Muscle of back (tissue), 11 donors: Measurements from ENCODE around the gene U2AF2. TPM values are rescaled to one million over a fixed set of nuclear protein-coding genes. Genes with fewer than 3 reads are reported as not detected.

Experiments used
- DNase-seq, 3 donors: peaks; one replicate each; pipeline versions ENCODE4 v3.0.0 to v3.0.0-alpha.2; 2013
- polyA plus RNA-seq, 10 donors: library from polyadenylated mRNA; unstranded; fragments of 120-200 nt; gene quantifications; one replicate each; pipeline ENCODE4 v1.2.1, GENCODE V29; 2013; ENCODE audit not compliant: insufficient read length in 10 of 10

The U2AF2 gene
- polyA plus RNA-seq, 10 donors = 94.9 to 144 (median 118) TPM

GRCh38 chr19:55674841-55675660, 20.2 kb downstream of the U2AF2 start, which contains the start of gene EPN1:
EPN1 (plus strand) TSS chr19:55675226; CDS start chr19:55678628, 3,402 bp downstream.
- peak; percentile 94 to 97 (median 96) for DNase-seq

DNA sequence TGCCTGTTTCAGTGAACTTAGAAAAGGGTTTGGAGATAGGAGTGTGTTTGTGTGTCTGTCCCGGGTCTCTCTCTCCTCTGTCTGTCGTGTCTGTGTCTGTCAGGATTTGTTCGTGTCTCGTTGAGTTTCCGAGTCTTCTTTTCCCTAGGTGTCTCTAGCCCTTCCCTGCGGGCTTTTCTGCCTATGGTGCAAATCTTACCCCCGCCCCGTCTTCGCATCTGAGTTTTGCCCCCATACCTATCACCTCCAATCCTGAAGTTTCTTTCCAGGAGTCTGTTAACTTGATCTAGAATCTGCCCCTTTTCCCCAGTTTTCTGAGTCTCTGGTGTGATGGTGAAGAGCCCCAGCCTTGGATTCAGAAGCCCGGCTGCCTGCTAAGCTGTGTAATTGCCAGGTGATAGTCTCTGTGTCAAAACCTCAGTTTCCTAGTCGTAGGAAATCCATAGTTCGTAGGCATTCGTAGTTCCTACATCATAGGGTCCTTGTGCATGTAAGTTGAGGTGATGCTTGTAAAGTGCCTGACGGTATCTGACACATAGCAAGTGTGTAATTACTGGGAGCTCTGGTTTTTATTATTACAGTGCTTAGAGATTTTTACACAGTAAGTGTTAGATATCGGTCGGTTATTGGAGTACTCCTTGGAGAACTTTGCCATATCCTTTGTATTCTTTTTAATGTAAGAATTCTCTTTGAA, 21.0 kb downstream of the U2AF2 start:
- no peak for DNase-seq

- DNase-seq = no peak
Observed at GRCh38 chr19:55676383-55676782, 21.5 kb downstream of the U2AF2 start.

- no peak for DNase-seq
Observed at GRCh38 chr19:55676889-55677505, 22.2 kb downstream of the U2AF2 start.

DNA sequence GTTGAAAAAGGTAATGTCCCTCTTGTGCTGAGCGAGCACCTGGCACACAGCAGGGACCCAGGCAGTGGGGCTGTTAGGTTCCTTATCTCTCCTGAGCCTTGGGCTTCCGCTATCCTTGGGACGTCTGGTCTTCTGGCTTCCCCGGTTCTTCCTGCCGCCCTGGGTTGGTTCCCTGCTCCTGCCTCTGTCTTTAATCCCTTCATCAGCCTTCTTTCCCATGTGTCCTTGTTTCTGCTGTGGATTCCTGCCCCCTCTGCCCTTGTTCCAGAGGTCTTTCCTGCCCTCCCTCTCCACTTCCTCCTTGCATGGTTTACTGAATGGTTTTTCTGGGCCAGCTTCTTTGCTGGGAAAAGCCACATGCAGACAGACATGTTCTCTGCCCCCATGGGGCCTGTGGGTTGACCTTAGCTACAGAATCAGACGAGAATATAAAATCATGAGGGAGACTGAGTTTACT, 22.8 kb downstream of the U2AF2 start:
- no peak for DNase-seq

DNA sequence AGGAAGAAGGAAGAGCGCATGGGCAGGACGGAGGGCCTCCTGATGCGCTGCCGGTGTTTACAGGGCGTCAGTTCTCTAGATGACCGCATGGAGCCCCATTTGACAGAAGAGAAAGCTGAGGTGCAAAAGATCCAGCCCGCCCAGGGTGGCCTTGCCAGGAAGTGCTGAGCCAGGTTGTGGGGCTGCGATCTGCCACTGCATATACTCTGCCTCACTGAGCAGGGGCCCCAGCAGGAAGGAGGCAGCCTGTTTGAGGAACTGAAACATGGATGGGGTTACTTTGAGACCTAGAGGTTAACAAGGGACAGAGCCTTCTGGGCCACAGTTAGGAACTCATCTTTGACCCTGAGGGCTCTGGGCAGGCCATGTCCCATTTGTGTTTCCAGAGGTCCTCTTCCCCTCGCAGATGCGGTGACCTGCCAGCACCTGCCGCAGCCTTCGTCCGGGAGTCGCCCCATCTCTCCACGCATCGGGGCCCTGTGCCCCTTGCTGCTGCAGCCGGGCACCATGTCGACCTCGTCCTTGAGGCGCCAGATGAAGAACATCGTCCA, 23.4 kb downstream of the U2AF2 start:
- peak in 2 of 3 donors; percentile 26 to 49 for DNase-seq

DNA sequence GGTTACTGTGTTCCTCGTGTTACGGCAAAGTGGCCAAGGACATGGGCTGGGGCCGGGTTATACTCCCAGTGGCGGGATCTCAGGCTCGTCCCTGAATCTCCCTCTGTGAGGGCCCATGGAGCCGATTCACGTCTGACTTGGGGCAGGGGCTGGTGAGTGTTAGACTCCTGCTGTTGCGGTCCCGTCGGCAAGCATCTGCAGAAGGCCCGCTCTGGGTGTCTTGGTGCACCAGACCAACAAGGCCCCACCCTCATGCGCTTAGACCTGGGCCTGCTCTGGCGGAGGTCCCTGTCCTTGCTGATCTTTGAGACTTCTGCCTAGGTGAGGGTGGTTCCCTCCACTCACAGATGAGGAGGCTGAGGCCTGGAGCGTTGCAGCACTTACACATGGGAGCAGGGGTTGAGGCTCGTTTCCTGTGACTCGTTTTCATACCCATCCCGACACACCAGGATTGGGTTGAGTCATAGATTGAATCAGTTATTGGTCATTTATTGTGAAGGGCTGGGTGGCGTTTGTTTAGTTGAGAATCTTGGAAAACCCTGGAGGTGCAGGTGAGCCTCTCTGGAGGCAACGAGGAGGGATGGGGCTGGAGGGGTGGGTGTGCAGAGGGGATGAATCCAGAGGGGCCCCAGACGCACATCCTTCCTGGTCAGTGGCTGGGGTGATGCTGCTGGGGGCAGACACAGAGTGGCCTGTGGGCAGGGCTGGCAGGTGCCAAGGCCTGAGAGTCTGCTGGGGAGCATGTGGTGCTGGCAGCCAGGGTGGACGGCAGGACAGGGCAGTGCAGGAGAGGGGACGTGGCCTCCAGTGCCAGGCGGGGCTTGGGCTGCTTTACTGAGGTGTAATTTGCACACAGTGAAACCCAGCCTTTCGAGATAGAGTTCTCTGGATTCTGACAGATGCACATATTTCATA, 24.8 kb downstream of the U2AF2 start:
- no peak for DNase-seq

GRCh38 chr19:55680339-55681130, 25.7 kb downstream of the U2AF2 start:
- DNase-seq = no peak

- no peak for DNase-seq
Observed at GRCh38 chr19:55681131-55682092, 26.6 kb downstream of the U2AF2 start.

GRCh38 chr19:55683449-55684261, 28.8 kb downstream of the U2AF2 start:
- no peak for DNase-seq

DNA sequence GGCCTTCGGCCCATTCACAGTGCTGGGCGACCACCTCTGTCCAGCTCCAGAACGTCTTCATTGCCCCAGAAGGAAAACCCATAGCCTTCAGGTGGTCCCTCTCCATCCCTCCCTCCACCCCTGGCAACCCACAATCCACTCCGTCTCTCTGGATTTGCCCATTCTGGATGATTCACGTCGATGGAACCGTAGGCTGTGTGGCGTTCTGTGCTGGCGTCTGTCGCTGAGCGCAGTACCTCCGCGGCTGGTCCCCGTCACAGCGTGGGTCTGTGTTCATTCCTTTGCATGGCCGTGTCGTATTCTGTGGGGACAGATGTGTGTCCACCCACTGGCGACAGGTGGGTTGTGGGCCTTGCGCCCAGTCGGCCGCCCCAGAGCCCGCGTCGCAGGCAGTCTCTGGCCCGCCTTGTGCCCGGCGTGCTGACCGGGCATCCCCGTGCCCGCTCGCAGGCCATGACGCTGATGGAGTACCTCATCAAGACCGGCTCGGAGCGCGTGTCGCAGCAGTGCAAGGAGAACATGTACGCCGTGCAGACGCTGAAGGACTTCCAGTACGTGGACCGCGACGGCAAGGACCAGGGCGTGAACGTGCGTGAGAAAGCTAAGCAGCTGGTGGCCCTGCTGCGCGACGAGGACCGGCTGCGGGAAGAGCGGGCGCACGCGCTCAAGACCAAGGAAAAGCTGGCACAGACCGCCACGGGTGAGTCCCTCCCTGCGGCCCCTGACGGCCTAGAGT, 30.3 kb downstream of the U2AF2 start:
- DNase-seq = no peak

GRCh38 chr19:55685776-55686175, 30.9 kb downstream of the U2AF2 start:
- no peak for DNase-seq

- no peak for DNase-seq
Observed at GRCh38 chr19:55686311-55687050, 31.6 kb downstream of the U2AF2 start.

- no peak for DNase-seq
Observed at GRCh38 chr19:55687281-55688201, 32.7 kb downstream of the U2AF2 start.

DNA sequence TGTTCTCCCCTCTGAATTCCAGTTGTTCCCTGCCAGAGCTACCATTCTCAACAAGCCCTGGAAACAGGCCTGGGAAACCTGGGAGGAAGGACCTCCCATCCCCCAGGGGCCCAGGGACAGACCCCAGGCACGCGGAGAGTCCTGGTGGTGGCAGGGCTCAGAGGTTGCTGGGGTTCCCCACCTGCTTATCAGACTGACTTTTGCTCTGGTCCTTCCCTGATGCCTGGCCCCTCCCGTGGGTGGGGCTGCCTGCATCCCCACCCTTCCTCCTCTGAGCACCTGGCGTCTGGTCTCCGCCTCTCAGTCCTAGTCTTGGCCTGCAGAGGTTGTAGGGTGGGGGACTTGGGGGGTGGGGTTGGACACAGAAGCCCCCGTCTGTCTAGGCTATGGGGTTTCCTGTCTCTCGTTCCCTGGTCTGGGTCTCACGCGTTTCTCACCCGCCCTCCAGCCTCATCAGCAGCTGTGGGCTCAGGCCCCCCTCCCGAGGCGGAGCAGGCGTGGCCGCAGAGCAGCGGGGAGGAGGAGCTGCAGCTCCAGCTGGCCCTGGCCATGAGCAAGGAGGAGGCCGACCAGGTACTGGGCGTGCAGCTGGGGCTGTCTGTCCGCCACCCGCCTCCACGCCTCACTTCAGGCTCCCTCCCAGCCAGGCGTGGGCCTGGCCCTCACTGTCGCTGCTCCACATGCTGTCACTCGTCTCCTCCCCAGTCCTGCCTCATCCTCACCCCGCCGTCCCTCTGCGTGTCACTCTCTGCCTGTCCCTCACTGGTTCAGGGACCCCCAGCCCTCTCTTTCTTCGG, 33.8 kb downstream of the U2AF2 start:
- DNase-seq = peak; percentile 48 to 83 (median 63)
